GM20431 (cell line): ENCODE measurements around the gene CAPG.
"Not testable (repeated sequence)": the region's sequence is repeated elsewhere in the genome, so short reads cannot be mapped to it uniquely, and the experiment has no call there.

Experiments
- in situ Hi-C: fragments of 300-500 bp; cut with MseI, MboI; formaldehyde crosslinking; loops from one replicate; pipeline ENCODE4 v1.15.0; 2020; ENCODE audit warnings: low sequenced_read_pairs; ENCODE audit not compliant: unreplicated experiment

CAPG gene

DNA sequence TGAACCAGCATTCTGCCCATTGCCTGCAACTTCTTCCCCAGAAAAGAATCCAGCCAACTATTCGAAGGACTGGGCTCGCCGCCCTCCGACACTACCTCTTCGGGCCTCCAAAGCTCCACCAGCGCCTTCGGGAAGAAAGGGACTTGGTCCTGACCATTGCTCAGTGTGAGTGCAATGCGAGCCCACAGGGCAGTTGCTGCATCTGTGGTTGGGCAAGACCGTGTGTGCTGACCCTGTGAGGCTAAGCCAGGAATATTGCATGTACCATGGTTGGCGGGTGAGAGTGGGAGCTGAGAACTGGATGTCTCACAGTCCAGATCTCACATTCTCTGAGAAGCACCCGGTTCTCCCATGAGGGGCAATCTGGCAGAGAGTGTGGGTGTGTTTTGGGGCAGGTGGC, 39.1 kb downstream of the CAPG start:
- in situ Hi-C loops = no loop called here

- in situ Hi-C loops = no loop called here
Measured at GRCh38 chr2:85369500-85369899, 40.7 kb downstream of the CAPG start.

DNA sequence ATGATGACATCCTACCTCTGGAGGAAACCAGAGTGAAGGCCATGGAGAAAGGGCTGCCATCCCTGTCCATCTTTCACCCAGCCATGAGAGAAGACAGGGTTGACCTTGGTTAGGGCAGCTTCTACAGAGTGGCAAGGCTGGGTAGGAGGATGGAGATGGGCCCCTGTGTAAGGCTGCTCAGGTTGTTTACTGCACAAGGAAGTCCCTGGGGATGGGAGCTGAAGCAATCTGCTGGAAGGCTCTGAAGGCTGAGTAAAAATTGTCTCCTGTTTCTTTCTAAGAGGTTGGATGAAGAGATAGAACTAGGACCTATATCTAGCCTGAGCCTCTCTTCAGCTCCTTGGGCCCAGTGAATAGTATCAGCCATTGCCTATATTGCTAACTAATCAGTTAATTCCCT, 41.2 kb downstream of the CAPG start:
- in situ Hi-C loops = no loop called here

- in situ Hi-C loops = no loop called here
Measured at GRCh38 chr2:85367180-85367579, 43.0 kb downstream of the CAPG start.

DNA sequence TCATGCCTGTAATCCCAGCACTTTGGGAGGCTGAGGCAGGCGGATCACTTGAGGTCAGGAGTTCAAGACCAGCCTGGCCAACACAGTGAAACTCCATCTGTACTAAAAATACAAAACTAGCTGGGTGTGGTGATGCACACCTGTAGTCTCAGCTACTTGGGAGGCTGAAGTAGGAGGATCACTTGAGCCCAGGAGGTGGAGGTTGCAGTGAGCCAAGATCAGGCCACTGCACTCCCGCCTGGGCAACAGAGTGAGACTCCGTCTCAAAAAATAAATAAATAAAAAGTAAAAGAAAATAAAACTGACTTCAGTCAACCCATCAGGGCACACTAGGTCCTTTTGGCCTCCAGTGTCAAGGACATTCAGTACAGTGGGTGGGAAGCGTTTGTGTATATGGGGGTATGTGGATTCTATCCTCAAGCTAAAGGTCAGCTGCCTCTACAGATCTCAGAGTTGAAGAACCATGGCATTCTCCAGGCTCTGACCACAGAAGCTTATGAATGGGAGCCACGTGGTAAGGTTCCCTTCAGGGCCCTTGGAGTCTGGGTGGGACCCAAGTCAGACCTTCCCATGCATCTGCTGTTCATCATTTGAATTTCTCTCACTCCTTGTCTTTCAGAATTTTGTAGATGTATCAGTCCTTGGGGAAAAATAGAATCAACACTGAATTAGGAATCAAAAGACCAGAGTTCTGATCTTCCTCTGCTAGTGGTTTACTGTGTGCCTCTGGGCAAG, 47.3 kb downstream of the CAPG start:
- in situ Hi-C loops = not testable (repeated sequence)

GRCh38 chr2:85357736-85358135, 52.4 kb downstream of the CAPG start:
- in situ Hi-C loops = no loop called here

DNA sequence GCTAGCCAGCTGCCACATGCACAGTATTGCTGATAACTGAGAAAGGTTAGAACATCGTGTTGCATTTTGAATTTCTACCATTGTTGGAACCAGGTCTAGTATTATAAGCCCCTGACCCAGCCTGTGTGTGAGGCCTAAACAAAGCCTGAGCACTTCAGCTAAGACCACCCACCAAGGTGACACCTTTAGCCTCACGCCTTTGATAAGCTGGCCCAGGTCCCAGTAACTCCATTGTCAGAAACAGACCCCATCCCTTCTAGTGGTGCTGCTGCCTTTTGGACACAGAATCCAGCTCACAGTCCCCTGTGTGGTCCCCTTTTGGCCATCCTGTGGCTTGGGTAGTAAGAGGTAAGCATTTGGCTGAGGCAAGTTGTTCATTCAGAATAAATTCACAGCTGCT, 54.0 kb downstream of the CAPG start:
- in situ Hi-C loops = no loop called here

DNA sequence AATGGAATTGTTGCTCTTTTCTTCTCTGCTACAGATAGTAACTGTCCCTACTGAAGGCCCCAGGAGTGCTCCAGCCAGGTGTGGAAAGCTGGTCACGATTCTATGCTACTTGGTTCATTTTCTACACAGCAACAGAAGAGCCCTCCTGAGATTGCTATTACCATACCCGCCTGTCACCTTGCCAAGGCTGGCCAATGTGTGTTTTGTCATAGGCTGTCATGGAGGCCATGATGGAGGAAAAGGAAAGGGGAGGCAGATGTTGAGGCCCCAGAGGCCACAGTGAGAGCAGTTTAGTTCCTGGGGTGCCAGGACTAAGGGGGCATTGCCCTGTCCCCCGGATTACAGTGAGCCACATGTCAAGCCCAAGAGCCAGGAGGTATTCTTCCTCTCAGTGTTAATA, 54.6 kb downstream of the CAPG start:
- in situ Hi-C loops = no loop called here

DNA sequence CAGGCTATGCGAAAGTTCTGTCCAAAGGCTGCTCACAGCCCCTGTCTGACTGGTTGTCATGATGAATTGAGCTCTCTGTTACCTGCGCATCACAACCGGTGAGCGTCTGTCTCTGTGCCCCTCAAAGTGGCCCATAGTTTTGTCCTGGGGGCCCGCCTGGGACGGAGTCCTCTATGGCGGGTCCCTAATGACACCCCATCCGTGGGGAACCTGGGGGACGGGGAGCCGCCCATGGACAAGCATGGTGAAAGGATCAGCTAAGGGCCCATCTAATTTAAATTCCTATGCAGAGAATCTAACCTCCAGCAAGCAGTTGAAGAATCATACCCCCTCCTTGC, 55.1 kb downstream of the CAPG start:
- in situ Hi-C loops = no loop called here

DNA sequence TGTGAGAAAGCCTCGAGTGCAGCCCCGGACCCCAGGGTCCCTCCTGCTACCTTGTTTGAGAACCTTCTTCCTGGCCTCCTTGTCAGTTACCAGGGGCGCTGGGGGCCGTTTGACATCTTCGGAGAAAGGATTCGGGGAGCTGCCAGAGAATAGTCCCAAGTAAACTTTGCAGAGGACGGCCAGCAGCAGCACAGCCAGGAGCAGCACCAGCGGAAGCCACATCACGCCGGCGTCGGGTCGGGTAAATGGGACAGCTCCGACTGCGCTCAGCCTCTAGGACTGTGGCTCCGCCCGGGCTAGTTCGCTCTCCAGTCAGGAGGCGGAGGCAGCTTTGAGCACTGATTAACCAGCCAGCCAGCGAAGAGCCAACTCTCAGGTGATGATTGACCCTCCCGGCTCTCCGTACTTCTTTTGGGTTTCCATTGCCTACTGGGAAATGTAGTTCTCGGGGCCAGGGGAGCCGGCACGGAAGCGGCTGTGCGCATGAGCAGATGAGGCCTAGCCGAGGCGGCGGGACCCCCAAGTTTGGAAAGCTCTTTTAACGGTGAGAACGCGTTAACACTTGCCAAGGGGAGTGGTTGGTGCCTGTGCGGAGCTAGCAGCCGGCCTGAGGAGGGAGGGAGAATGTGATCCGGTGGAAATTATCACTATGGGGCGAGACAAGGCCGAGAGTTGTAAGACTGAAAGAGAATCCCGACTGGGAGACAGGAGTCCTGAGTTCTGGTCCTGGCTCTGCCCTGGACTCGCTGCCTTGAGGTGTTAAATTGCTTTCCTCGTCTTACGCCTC, 55.7 kb downstream of the CAPG start, which contains the start of the genes ELMOD3 and RETSAT:
Gene ELMOD3, plus strand, starts transcription at position 484 of the 787 bp plus-strand sequence. CDS start 2,430 bp downstream, outside the sequence.
Gene RETSAT, minus strand, starts transcription at position 243 of the 787 bp plus-strand sequence. Its CDS starts 21 bp downstream, at position 222.
- in situ Hi-C loops = no loop called here

DNA sequence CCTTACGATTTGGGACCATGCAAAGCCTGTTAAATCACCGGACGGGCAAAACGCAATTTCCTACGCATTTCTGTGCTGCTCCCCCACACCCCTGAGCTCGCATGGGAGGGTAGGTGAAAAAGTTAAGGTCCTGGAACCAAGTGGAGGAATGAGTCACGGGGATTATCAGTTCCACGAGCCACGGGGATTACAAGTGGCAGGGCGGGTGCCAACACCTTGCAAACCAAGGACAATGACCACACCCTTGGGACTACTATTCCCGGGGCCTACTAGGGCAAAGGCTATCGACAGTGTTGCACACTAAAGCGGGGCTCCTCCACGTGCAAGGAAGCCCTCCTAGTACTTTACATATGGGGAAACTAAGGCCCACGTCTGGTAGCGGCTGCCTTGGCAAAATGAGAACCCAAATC, 56.3 kb downstream of the CAPG start:
- in situ Hi-C loops = no loop called here

DNA sequence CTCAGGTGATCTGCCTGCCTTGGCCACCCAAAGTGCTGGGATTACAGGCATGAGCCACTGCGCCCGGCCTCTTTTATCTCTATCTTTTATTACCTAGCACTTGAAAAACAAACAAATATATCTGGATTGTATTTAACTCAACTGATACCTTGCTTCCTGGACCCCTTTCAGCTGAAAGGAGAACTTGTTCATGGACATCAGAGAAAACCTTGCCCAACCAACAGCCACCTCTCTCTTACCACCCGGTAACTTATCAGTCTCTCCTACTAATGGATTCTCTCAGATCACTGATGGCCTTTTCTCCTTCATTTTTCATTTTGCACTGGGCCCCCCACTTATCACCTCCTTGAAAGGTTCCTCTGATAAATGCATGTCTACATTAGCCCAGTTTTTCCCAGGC, 62.6 kb downstream of the CAPG start:
- in situ Hi-C loops = no loop called here
